GM19035 (cell line): ENCODE data around the gene GRAP.

ENCODE experiments used
- ATAC-seq: cut with Tn5 transposase; IDR thresholded peaks from one replicate; pipeline ENCODE4 v1.9.1; 2021; ENCODE audit not compliant: unreplicated experiment

GRAP gene

DNA sequence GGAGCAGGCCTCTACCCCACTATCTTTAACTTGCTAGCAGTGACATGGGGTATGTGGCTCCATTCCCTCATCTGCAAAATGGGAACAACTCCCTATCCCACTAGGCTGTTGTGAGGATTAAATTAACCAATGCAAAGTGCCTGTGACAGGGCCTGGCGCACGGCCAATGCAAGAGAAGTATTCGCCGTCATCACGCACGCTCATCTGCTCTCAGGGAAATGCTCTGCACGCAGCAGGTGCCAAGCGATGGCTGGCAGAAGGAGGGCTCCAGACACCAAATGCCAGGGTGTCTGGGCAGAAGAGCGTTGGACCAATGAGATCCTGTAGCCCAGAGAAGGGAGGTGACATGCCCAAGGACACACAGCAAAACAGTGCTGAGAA lies 59.5 kb downstream of the GRAP start:
- ATAC-seq = no peak

DNA sequence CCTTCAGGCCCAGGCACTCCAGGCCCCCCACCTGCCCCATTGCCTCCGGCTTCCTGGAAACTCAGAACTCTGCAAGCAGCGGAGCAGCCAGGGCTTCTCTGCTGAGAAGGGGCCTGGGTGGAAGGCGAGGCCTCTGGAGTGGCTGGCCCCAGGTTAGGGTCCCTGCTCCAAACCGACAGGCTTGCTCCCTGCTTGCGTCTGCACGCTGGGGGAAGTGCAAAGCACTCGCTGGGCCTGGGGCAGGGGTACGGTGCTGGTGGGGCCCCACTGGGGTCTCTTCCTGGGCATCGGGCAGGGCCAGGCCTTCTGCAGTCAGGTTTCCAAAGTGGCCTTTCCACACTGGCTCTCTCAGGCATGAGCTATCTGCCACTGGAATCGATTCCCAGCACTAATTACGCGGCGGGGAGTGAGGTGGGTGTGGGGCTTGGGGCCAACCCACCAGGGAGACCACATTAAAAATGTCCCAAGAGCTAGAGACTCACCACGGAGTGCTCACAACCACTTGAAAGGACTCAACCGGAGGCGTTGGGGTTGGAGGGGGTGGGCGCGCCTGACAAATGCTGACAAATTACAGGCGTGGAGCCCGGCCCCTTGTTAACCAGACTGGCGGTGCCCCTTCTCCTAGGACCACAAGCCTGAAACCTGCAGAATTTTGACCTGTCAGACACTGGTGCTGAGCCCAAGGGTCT lies 60.1 kb downstream of the GRAP start:
- no peak for ATAC-seq

DNA sequence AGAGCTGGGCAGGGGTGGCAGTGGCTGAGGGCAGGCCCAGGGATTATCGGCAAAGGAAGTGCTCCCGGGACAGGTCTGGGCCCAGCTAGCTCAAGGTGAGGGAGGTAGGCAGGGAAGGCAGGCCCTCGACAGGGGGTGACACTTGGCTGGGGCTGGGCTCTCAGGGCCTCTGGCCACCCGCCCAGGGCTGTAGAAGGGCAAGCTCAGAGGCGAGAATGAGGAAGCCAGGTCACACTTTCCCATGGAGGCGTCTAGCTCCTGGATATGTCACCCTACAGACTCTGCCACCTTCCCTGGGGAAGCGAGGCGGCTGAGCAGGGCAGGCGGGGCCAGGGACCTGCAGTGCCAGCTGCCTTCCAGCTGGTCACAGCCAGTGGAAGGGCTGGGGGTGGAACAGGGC lies 61.3 kb downstream of the GRAP start:
- no peak for ATAC-seq

DNA sequence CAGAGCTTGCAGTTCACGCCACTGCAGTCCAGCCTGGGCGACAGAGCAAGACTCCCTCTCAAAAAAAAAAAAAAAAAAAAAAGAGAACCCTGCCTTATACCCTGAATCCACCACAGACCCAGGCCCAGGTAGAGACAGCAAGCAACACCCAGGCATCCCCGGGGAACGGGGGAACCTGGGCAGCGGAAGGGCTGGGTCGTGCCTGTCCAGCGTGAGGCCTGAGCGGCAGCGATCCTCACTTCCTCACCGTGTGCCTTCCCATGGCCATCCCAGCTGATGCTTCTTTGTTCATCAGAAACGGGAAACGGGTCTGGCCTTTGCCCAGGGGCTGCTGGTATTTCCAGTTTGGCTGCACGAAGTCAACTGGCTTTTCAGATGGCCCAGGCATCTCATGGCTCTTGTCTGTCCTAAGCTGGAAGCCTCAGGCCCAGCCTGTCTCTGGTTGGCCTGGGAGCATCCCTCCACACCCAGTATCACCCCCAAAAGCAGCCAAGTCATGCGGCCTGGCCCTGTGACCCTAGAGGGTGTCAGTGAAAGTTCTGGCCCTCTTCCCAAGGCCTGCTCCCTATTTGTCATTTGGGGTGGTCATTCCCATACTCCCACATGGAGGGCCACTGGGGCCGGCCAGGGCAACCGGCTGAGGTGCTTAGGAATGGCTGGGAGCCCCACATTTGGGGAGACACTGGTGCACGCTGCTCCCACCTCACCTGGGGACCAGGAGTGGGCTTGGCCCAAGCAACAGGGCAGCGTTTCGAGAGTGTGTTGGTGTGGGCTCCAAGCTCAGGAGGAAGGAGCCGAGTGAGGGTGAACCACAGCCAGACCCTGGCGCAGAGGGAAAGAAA lies 62.3 kb downstream of the GRAP start:
- ATAC-seq = no peak

DNA sequence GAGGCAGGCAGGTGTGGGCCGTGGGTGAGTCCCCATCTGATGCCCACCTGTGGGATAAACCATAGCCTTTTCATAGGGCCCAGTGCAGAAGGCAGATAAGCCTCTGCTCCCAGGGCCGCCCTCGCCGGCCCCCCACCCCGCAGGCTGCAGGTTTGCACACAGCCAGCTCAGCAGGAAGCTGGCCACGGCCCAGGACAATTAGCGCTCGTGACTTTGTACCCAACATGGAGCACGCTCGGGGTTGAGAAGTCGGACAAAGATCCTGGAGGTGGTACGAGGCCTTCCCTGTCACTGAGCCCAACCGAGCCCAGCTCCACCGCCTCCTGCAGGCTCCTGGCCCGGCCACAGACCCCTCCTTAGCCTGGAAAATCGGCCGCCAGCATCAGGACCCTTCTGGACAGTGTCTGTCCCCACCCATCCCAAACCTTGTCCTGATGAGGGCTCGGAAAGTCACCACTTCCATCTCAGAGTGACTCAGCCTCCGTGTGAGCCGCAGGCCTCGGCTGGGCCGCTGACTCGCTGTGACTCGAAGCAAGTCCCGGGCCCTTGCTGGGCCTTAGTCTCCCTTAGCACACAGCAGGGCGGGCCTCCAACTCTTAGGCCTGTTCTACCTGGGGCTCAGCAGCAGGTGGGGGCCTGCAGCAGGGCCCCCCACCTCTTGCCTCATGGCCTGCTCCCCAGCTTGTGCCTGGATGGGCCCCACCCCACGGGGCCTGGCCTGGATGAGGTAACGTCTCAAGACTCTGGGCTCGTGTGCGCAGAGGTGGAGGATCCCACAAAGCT lies 64.9 kb downstream of the GRAP start:
- ATAC-seq = no peak

DNA sequence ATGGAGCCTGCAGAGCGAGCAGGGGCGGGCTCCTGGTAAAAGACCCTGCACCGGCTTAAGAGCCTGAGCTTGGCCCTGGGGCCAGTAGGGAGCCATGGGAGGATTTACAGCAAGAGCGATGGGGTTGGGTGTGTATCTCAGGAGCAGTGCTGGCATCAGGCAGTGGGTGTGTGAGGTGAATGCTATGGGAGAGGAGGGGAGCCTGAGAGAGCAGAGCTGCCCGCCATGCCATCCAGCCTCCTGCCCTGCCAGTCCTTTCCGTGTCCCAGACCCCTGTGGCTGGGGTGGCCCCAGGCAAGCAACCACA lies 65.5 kb downstream of the GRAP start:
- no peak for ATAC-seq

DNA sequence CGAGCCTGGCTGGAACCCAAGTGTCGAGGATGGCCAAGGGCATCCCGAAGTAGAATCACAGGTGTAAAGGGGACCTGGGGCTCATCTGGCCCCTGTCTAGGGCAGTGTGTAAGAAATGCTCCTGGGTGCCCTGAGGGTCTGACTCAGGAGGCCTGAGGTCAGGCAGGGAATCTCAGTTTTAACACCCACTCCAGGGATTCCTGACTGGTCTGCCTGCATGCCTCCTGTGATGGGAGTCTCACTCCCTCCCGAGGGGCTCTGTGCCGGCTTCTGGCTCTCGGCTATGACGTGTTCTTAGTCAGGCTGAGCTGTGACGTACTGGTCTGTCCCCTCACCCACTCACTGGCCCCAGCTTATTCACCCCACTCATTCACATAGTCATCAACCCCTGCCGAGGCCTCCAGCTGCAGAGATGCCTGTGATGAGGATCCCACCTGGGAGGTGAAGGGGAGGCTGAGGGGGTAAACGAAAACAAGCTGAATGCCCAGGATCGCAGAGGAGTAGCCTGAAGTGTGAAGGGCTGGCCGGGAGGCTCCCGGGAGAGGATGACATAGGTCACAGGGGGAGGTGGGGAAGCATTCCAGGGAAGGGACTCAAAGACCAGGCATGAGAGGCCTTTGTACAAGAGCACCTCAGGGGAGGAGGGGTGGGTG lies 65.9 kb downstream of the GRAP start:
- ATAC-seq = no peak

DNA sequence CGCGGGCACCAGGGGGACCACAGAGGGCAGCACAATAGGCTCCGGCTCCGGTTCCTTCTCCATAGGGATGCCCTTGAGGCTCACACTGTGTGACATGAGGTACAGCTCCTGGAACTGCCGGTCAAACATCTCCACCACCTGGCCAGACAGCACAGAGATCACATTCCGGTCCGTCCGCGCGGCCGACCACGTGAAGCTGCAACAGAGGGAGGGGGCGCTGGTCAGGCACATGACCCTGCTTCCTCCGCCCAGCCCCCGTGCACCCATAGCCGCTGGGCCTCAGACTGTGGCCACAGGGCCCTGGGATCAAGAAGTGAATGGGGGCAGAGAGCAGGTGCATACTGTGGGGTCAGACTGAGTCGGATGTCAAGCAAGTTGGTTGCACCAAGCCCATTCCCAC lies 68.1 kb downstream of the GRAP start:
- ATAC-seq = no peak

DNA sequence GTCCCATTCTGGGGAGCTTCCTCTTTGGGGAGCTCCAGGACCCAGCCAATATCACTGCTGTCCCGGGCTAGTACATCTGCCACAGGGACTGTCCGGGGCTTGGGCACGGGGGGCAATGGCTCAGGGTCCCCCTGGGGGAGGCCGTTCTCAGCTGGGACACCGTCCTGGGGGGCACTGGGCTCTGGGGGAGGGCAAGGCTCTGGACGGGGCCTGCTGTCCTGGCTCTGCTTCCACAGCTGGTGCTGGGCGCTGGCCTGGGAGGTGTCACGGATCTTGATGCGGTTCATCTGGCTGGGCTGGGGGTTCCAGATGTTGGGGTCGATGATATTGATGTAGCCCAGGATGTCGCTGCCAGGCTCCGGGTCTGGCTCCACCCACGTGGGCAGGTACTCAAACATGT lies 68.7 kb downstream of the GRAP start:
- ATAC-seq = no peak

DNA sequence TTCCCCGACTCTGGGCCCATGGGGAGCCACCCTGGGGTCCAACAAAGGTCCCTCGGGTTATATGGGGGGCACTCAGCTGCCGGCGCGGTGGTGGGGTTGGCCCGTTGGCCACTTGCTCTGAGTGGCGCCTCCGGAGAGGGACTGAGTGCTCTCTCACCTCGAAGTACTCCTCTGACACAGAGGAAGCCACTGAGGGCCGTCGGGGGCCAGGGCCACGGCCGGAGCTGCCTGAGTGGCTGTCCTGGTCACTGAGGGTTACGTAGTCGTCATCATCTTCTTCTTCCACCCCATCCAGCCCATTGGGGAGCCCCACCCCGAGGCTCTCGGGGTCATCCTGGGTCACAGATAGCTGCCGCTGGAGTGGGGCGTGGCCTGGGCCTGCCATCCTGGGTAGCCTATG lies 69.1 kb downstream of the GRAP start:
- no peak for ATAC-seq

DNA sequence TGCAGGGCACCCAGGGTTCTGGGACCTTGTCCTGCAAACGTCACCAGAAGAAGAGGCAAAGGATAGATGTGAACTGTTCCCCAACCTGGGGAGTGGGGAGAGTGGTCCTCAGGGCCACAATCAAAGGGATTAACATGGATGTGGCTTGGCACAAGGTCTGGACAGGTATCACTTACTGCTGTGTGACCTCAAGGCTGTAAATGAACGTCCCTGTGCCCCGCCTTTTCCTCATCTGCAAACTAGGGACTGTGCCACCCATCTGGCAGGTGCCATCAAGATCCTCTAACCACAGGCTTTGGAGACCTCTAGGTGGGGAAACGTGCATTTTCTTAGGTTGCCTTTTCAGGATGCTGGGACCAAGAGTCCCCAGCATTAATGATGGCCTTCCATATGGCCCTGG lies 69.7 kb downstream of the GRAP start:
- no peak for ATAC-seq

DNA sequence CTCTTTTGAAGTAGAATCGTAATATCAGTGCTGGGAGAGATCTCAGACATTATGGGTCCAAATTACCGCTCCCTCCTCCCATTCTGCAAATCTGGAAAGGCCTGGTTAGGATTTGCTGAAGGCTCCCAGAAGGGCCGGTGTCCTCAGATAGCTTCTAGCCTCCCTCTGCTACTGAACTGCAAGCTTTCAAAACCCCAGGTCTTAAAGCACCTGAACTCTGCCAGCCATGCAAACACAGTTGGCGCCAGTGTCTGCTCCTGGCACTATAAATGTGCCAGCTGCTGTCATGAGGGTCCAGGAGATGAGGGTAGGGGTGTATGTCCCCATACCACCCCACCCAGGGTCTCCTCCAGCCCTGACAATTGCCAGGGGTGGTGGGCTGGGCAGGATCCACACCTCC lies 70.6 kb downstream of the GRAP start:
- no peak for ATAC-seq

DNA sequence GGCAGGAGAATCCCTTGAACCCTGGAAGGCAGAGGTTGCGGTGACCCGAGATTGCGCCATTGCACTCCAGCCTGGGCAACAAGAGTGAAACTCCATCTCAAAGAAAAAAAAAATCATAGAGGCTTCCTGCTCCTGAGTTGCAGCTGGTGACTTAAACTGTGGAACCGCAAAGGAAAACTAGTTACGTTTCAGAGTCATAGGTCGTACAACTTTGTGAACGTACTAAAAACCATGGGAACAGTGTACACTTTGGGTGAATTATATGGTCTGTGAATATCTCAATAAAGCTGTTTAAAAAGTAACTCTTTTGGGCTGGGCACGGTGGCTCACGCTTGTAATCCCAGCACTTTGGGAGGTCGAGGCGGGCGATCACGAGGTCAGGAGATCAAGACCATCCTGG lies 71.2 kb downstream of the GRAP start:
- no peak for ATAC-seq

DNA sequence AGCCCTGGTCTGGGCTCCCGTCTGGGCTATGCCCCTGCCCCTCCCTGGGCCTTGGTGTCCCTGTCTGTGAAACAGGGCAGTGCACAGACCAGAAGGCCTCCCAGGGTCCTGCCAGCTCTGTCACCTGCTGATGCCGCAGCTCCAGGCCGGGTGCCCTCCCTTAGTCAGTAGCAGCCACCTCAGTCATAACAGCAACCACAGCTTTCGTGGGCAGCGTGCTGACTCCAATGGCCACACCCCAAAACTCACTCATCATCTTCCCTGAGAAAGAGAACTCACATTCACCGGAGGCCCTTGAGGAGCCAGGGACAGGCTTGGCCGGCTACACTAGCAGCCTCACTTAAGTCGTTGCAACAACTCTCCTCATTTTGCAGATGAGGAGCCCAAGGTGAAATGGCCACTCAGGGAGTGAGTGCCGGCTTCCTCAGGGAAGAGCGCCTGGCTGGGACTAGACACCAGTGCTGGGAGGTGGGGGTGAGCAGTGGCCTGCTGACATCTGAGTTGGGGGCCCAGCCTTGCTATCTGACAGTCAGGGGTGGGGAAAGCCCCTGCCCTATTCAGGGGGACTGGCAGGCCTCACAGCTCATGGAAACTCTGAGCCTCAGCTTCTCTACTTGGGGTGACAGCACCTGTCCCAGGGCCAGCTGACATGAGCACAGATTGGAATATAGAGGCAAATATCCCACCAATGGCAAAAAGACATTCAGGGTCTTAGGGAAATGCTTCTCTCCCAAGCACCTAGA lies 72.2 kb downstream of the GRAP start:
- no peak for ATAC-seq

DNA sequence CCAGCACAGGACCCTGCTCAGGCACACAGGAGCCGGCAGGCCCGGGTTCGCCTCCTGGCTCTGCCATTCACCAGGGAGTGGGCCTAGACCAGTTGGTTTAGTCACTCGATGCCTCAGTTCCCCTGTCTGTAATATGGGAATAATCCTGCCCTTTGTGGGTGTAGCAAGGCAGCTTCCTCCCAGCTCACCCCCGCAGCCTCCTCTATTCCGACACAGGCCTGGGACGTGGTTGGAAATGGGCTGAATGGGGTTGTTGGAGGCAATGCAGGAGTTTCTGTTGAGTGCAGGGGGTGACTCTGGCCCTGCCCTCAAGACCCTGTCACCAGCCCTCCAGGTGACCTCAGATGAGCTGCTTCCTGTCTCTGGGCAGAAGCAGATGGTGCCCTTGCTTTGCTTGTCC lies 75.0 kb downstream of the GRAP start:
- ATAC-seq = no peak
